ACHN (cell line): ENCODE results near the gene COL5A3.

Experiments
- DNase-seq: peaks from one replicate; pipeline ENCODE4 v3.0.0-alpha.2; 2015
- in situ Hi-C: cut with HindIII; loops from 2 replicates; pipeline ENCODE4 v1.10.0; 2017; ENCODE audit warnings: low sequenced_read_pairs, low pct_ligation_motif_present, low pct_unique_long_range_greater_than_20kb

COL5A3 gene

GRCh38 chr19:9991425-9992191 is 18.7 kb downstream of the COL5A3 start:
- DNase-seq, result no peak
- in situ Hi-C loops, result no loop called here

- in situ Hi-C loops, result no loop called here
- DNase-seq, result no peak
These were observed 20.8 kb downstream of the COL5A3 start for GRCh38 chr19:9989504-9989903.

GRCh38 chr19:9986787-9987281 is 23.5 kb downstream of the COL5A3 start:
- no peak for DNase-seq
- in situ Hi-C loops, result no loop called here

GRCh38 chr19:9981406-9982260 is 28.7 kb downstream of the COL5A3 start:
- no peak for DNase-seq
- in situ Hi-C loops, result no loop called here

- DNase-seq, result no peak
- in situ Hi-C loops, result no loop called here
These were observed 38.2 kb downstream of the COL5A3 start for GRCh38 chr19:9972103-9972502.

- no peak for DNase-seq
- in situ Hi-C loops, result no loop called here
These were observed 39.0 kb downstream of the COL5A3 start for GRCh38 chr19:9971166-9971897.

GRCh38 chr19:9970481-9970880 is 39.8 kb downstream of the COL5A3 start:
- DNase-seq, result no peak
- in situ Hi-C loops, result no loop called here

GRCh38 chr19:9969688-9969975 is 40.7 kb downstream of the COL5A3 start:
- in situ Hi-C loops, result no loop called here
- no peak for DNase-seq

- no peak for DNase-seq
- in situ Hi-C loops, result no loop called here
These were observed 41.2 kb downstream of the COL5A3 start for GRCh38 chr19:9968820-9969687.

GRCh38 chr19:9967326-9967725 is 43.0 kb downstream of the COL5A3 start:
- in situ Hi-C loops, result no loop called here

GRCh38 chr19:9966448-9966847 is 43.9 kb downstream of the COL5A3 start:
- in situ Hi-C loops, result no loop called here
- DNase-seq, result no peak

More at GRCh38 chr19:9967326-9967725, 43.0 kb downstream of the COL5A3 start:
- DNase-seq, result no peak

GRCh38 chr19:9966024-9966423 is 44.3 kb downstream of the COL5A3 start:
- no peak for DNase-seq
- in situ Hi-C loops, result no loop called here

GRCh38 chr19:9962623-9963290 is 47.5 kb downstream of the COL5A3 start:
- no peak for DNase-seq
- in situ Hi-C loops, result no loop called here

GRCh38 chr19:9961103-9961502 is 49.2 kb downstream of the COL5A3 start:
- DNase-seq, result no peak
- in situ Hi-C loops, result no loop called here

GRCh38 chr19:9958379-9958821 is 51.9 kb downstream of the COL5A3 start:
- DNase-seq, result no peak
- in situ Hi-C loops, result no loop called here

GRCh38 chr19:9956956-9957355 is 53.3 kb downstream of the COL5A3 start:
- in situ Hi-C loops, result no loop called here
- no peak for DNase-seq

GRCh38 chr19:9953802-9954542 is 56.3 kb downstream of the COL5A3 start:
- DNase-seq, result no peak
- in situ Hi-C loops, result no loop called here
